Vagina (tissue), 2 donors: ENCODE measurements around the gene SFMBT2. TPM values are rescaled to one million over a fixed set of nuclear protein-coding genes. Genes with fewer than 3 reads are reported as not detected.
A peak's percentile ranks its signal among the peaks of the same experiment; 100 is the strongest.

ENCODE experiments used
- DNase-seq, 2 donors: peaks; one replicate each; pipeline ENCODE4 v3.0.0-alpha.2; 2017; ENCODE audit errors: extremely low spot score in 2 of 2
- H3K27ac ChIP-seq: fragments of 200-600 bp; sonication (generic); one replicate; pipeline ENCODE4 v1.5.1; 2019
- H3K27me3 ChIP-seq: fragments of 200-600 bp; sonication (generic); one replicate; pipeline ENCODE4 v1.5.1; 2019
- H3K36me3 ChIP-seq, 2 donors: fragments of 200-600 bp; sonication (generic); one replicate each; pipeline ENCODE4 v1.5.1; 2017 to 2019
- H3K4me1 ChIP-seq: fragments of 200-600 bp; sonication (generic); one replicate; pipeline ENCODE4 v1.5.1; 2019
- H3K4me3 ChIP-seq, 2 donors: fragments of 200-600 bp; sonication (generic); 1 replicate in 1 of 2; 2 replicates in 1 of 2; pipeline ENCODE4 v1.5.1; 2016 to 2019
- H3K9me3 ChIP-seq: fragments of 200-600 bp; sonication (generic); one replicate; pipeline ENCODE4 v1.5.1; 2019
- CTCF ChIP-seq, 3 experiments: fragments of 450-650 bp in 2 of 3; fragments of 200-600 bp in 1 of 3; sonication (generic) in 1 of 3; IDR thresholded peaks; one replicate each; pipeline ENCODE4 v1.5.1; 2017 to 2019; ENCODE audit warnings: antibody characterized with exemption in 3 of 3, mild to moderate bottlenecking in 2 of 3, moderate library complexity in 2 of 3
- POLR2A ChIP-seq, 2 donors: fragments of 450-650 bp; IDR thresholded peaks; one replicate each; pipeline ENCODE4 v1.6.1; 2017; ENCODE audit warnings: antibody characterized with exemption in 2 of 2, mild to moderate bottlenecking in 2 of 2, moderate library complexity in 2 of 2
- POLR2AphosphoS5 ChIP-seq, 2 donors: sonication (generic); formaldehyde crosslinking; IDR thresholded peaks; one replicate each; pipeline ENCODE4 v1.9.0; 2017; ENCODE audit warnings: antibody characterized with exemption in 2 of 2, mild to moderate bottlenecking in 2 of 2, low read depth in 1 of 2; ENCODE audit not compliant: insufficient read depth in 1 of 2
- intact Hi-C: fragments of 100-400 bp; cut with DNase I; formaldehyde crosslinking; loops from one replicate; pipeline ENCODE4 v1.15.1; 2023
- total RNA-seq: library from RNA; depleted of rRNA; stranded (reverse); fragments of >200 nt; gene quantifications from one replicate; pipeline ENCODE4 v1.2.3, GENCODE V29; 2016

The SFMBT2 gene
- total RNA-seq, 1 donor from 2014 or later: 12.5 TPM

GRCh38 chr10:7320072-7320471 lies 90.8 kb downstream of the SFMBT2 start:
- Histone ChIP-seq H3K4me1 (peaks cover 35% of the 10 kb centered on the region), H3K27ac (no peak overlapping the region), H3K36me3 (no peaks in the 10 kb centered on the region), H3K9me3 (no peaks in the 10 kb centered on the region), H3K4me3 (no peak overlapping the region), H3K27me3 (no peaks in the 10 kb centered on the region)
- TF ChIP-seq POLR2A (IDR thresholded peaks at IDR 0.05) (no peak), CTCF (IDR thresholded peaks at IDR 0.05) (no peak), POLR2AphosphoS5 (IDR thresholded peaks at IDR 0.05; ENCODE audit: insufficient read depth in 1 of 2, low read depth in 1 of 2) (no peak)
- intact Hi-C loops: no loop called here
- DNase-seq: peak in 1 of 2 donors; percentile 29

GRCh38 chr10:7319632-7320031 lies 91.2 kb downstream of the SFMBT2 start:
- DNase-seq: no peak
- TF ChIP-seq POLR2A (IDR thresholded peaks at IDR 0.05): no peak
- no peak for TF ChIP-seq CTCF (IDR thresholded peaks at IDR 0.05)
- no peak for TF ChIP-seq POLR2AphosphoS5 (IDR thresholded peaks at IDR 0.05; ENCODE audit: insufficient read depth in 1 of 2, low read depth in 1 of 2)
- intact Hi-C loops: no loop called here
- H3K4me3 ChIP-seq: no peak overlapping the region
- H3K9me3 ChIP-seq: no peaks in the 10 kb centered on the region
- H3K27ac ChIP-seq: no peak overlapping the region
- H3K36me3 ChIP-seq: no peaks in the 10 kb centered on the region
- H3K4me1 ChIP-seq: peaks cover 35% of the 10 kb centered on the region
- no peaks in the 10 kb centered on the region for H3K27me3 ChIP-seq

- no peak overlapping the region for H3K4me3 ChIP-seq
- peaks cover 35% of the 10 kb centered on the region for H3K4me1 ChIP-seq
- TF ChIP-seq POLR2AphosphoS5 (IDR thresholded peaks at IDR 0.05; ENCODE audit: insufficient read depth in 1 of 2, low read depth in 1 of 2): no peak
- no peak for TF ChIP-seq CTCF (IDR thresholded peaks at IDR 0.05)
- TF ChIP-seq POLR2A (IDR thresholded peaks at IDR 0.05): no peak
Measured at GRCh38 chr10:7318836-7319235, 92.0 kb downstream of the SFMBT2 start.

GRCh38 chr10:7317786-7318446 lies 92.9 kb downstream of the SFMBT2 start:
- Histone ChIP-seq H3K9me3 (no peaks in the 10 kb centered on the region), H3K4me3 (no peak overlapping the region), H3K27ac (no peak overlapping the region), H3K36me3 (no peaks in the 10 kb centered on the region), H3K4me1 (peaks cover 35% of the 10 kb centered on the region), H3K27me3 (no peaks in the 10 kb centered on the region)
- intact Hi-C loops: no loop called here
- TF ChIP-seq CTCF (IDR thresholded peaks at IDR 0.05) (no peak), POLR2AphosphoS5 (IDR thresholded peaks at IDR 0.05; ENCODE audit: insufficient read depth in 1 of 2, low read depth in 1 of 2) (no peak)
- DNase-seq: peak in 1 of 2 donors; percentile 11

More at GRCh38 chr10:7318836-7319235, 92.0 kb downstream of the SFMBT2 start:
- intact Hi-C loops: no loop called here
- no peak overlapping the region for H3K27ac ChIP-seq
- no peaks in the 10 kb centered on the region for H3K36me3 ChIP-seq
- H3K9me3 ChIP-seq: no peaks in the 10 kb centered on the region
- DNase-seq: no peak
- H3K27me3 ChIP-seq: no peaks in the 10 kb centered on the region

GRCh38 chr10:7316839-7317238 lies 94.0 kb downstream of the SFMBT2 start:
- intact Hi-C loops: no loop called here
- peak in 1 of 2 donors; percentile 27 for DNase-seq
- Histone ChIP-seq H3K4me3 (no peak overlapping the region), H3K27ac (no peak overlapping the region), H3K9me3 (no peaks in the 10 kb centered on the region), H3K27me3 (no peaks in the 10 kb centered on the region), H3K4me1 (peaks cover 35% of the 10 kb centered on the region), H3K36me3 (no peaks in the 10 kb centered on the region)
- TF ChIP-seq POLR2A (IDR thresholded peaks at IDR 0.05) (no peak), POLR2AphosphoS5 (IDR thresholded peaks at IDR 0.05; ENCODE audit: insufficient read depth in 1 of 2, low read depth in 1 of 2) (no peak)
